H54 (cell line): Measurements from ENCODE around the gene EPG5.

Source experiments
- DNase-seq: peaks from one replicate; pipeline ENCODE4 v3.0.0; 2011; ENCODE audit warnings: low spot score, mixed read lengths; ENCODE audit not compliant: insufficient read length
- FAIRE-seq: peaks from 3 replicates; lab custom pipeline; 2011; peaks lifted over from hg19 to GRCh38; lab: Jason Lieb, UNC
- POLR2A ChIP-seq: IDR thresholded peaks from 2 replicates; pipeline ENCODE4 v1.6.1; 2011; ENCODE audit warnings: low read depth, mild to moderate bottlenecking, low read length

Gene EPG5

GRCh38 chr18:45916302-45916701, 50.8 kb downstream of the EPG5 start:
- TF ChIP-seq POLR2A = no peak
- FAIRE-seq (no peak), DNase-seq (no peak)

DNA sequence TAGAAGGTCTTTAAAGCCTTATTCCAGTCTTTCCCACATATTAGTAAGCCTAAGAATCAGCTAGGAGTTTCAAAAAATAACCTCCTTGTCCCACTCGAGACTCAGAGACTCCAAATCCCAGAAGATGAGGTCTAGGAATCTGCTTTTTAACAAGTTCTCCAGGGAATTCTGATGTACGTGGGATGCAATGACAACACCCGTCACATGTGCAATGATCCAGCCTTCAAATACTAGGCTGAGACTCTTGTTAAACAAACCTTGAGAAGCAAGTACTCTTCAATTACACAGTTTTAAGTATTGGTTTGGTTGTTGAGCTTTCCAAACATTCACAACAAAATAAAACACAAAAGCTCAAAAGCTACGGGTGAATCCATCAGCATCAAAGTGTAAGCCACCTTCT, 53.9 kb downstream of the EPG5 start:
- TF ChIP-seq POLR2A = no peak
- FAIRE-seq (no peak), DNase-seq (no peak)

- no peak for FAIRE-seq
- DNase-seq = peak; percentile 19
- no peak for TF ChIP-seq POLR2A
Measured at GRCh38 chr18:45910405-45911023, 56.6 kb downstream of the EPG5 start.

- DNase-seq = no peak
- TF ChIP-seq POLR2A = no peak
- FAIRE-seq = no peak
Measured at GRCh38 chr18:45901654-45902210, 65.4 kb downstream of the EPG5 start.

DNA sequence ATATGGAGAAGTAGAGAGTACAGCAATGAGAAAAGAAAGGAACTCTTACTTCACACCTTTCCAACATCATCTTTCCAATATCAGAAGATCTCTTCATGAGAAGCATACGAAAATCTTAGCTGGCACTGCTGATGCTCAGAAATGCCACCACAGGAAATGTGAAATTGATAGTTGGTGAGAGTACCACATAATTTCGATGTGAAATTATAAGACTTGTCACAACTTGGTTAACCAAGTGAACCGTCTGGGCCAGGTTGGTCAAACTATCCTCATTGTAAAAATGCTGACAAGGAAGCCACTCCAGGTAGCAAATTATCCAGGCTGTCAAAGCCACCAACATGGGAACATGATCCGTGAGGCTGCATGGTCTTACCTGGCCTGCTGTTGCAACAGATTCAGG, 66.5 kb downstream of the EPG5 start:
- no peak for DNase-seq
- no peak for FAIRE-seq
- no peak for TF ChIP-seq POLR2A

GRCh38 chr18:45896991-45897390, 70.1 kb downstream of the EPG5 start:
- no peak for FAIRE-seq
- no peak for TF ChIP-seq POLR2A
- DNase-seq = no peak

- FAIRE-seq (no peak), DNase-seq (no peak)
- TF ChIP-seq POLR2A = no peak
Measured at GRCh38 chr18:45896452-45896851, 70.7 kb downstream of the EPG5 start.

DNA sequence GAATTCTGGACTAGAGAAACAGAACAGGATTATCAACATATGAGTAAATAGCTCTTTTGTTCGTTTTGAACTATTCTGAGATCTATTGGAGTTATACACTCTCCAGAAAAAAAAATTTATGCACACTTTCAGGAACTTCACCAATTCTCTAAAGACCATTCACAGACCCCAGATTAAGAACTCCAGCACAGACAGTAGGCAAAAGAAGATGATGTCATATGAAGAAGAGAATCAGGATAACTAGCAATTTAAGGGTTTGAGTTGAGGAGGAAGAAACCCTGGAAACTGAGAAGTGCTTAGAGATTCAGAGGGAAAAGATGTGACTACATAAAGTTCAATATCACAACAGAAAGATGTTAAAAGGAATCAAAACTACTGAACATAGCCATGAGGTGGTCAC, 71.8 kb downstream of the EPG5 start:
- no peak for DNase-seq
- no peak for FAIRE-seq
- no peak for TF ChIP-seq POLR2A

DNA sequence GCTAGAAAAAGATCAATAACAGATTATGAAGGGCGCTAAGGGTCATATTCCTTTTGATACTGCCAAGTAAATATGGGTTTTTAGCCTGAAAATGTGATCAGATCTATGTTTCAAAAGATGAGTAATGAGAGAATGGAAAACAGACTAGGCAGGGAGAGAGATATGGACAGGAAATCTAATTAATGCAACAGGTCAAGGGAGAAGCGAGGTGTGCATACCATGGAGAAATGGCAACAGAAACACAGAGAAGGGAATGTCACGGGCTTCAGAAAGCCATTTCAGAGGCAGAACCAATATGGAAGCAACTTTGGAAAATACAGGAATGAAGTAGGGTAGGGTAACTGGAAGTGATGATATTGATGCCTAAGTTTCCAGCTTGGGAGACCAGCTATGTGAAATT, 72.3 kb downstream of the EPG5 start:
- FAIRE-seq (no peak), DNase-seq (no peak)
- no peak for TF ChIP-seq POLR2A

- TF ChIP-seq POLR2A = no peak
- FAIRE-seq = no peak
- no peak for DNase-seq
Measured at GRCh38 chr18:45891806-45892205, 75.3 kb downstream of the EPG5 start.

- FAIRE-seq (no peak), DNase-seq (no peak)
- TF ChIP-seq POLR2A = no peak
Measured at GRCh38 chr18:45890606-45891005, 76.5 kb downstream of the EPG5 start.

DNA sequence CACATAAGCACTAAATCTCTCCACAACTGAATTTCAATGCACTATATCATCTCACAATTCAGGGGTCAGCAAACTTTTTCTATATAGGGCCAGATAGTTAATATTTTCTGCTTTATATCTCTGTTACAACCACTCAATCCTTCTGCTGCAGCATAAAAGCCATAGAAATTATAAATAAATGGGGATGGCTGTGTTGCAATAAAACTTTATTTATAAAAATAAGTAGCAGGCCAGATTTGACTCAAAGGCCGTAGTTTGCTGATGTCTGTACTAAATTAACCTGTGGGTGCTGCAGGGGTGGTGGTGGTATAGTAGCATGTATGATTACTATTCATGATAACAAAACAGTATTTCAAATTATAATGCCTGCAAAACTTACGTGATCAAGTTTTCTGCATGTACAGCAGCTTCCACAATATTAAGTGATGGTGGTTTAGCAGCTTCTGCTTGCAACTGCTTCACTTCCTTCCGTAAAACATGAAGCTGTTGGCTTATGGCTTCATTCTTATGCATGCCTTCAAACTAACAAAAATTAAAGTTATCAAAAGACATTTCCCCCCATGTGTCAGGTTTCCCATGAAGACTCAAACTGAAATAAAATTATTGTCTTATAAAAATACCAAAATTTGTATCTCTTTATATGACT, 77.6 kb downstream of the EPG5 start:
- no peak for DNase-seq
- no peak for FAIRE-seq
- TF ChIP-seq POLR2A = no peak

DNA sequence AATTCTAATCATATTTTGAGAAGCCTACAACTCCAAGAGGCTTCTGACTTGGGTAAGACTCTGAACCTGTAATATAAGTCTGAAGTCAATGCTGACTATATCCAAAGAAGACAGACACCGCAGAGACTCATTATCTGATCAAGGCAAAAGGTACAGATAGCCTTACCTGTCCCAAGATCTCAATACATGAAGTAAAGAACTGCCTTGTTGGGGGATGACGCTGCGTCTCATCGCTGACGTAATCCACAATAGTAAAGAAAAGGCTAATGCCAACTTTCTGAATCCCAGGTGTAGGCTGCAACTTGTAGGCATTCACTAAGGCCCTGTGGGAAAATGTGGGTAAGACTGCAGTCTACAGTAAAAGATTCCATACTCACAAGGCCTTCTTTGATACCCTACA, 79.5 kb downstream of the EPG5 start:
- no peak for DNase-seq
- TF ChIP-seq POLR2A = no peak
- no peak for FAIRE-seq

DNA sequence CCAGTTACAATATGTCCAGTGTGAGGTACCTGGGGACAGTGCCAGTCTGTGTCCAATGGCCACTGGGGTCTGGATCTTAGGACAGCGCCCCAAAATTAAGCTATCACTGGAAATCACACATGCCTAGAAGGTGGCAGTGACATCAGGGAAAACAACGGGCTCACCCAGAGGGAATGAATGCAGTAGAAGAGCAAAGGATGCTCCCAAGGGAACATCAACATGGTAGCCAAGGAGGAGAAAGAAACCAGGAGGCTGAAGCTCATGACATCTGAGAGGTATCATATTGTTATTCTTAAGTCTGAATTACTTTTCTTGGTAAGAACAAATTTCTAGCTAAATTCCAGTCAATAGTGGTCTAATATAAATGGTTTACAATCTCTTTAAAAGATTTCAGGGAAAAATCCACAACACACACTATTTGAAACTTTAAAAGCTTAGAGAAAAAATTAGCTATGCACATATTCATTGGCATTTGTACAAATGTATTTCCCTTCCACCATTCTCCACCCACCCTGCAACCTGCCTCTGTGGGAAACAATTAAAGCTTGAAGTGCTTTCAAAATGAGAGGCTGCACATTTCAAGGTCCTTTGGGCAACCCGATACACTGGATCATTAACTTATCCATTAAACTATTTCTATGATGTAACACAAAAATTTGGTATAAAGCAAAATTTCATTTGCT, 86.1 kb downstream of the EPG5 start:
- FAIRE-seq (no peak), DNase-seq (no peak)
- no peak for TF ChIP-seq POLR2A
